ENCODE measurements around the gene PROZ. TPM values are rescaled to one million over a fixed set of nuclear protein-coding genes. Genes with fewer than 3 reads are reported as not detected.

The PROZ gene
- total RNA-seq, 2 donors from 2014 or later: 0.40 to 0.84 TPM

DNA sequence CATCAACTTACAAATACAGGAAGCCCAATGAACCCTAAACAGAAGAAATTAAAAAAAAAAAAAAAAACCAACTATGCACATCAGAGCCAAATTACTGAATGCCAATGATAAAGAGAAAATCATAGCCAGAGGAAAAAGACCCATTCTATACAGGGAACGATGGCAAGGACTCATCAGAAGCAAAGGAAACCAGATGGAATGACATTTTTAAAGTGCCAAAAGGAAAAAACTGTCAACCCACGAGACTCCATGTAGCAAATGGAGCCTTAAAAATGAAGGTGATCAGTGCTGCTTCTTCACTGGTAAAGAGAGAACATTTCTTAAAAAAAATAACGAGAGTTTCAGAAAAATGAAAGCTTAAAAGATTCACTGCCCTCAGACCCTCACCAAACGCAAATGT, 31.7 kb downstream of the PROZ start:
- Mint-ChIP-seq H3K4me3 (no peak overlapping the region), H3K9me3 (peaks cover 3% of the 10 kb centered on the region), H3K27ac (no peak overlapping the region), H3K36me3 (ENCODE audit: low read depth) (peaks cover 75% of the 10 kb centered on the region), H3K4me1 (peaks cover 8% of the 10 kb centered on the region), H3K27me3 (ENCODE audit: insufficient read depth) (no peaks in the 10 kb centered on the region)
- 92 to 96% methylated on average over 4 of the region's 4 CpGs for WGBS, 2 experiments (ENCODE audit: insufficient coverage in 1 of 2, insufficient read length in 1 of 2)
- Histone ChIP-seq H3K9ac (ENCODE audit: extremely low read depth, low read length, poor library complexity, severe bottlenecking) (no peak overlapping the region), H3K36me3 (ENCODE audit: control insufficient read depth, insufficient read depth, low read length) (peaks cover 91% of the 10 kb centered on the region), H3K27me3 (ENCODE audit: control insufficient read depth, insufficient read depth, low read length, poor library complexity, severe bottlenecking) (no peaks in the 10 kb centered on the region), H3K9me3 (ENCODE audit: control insufficient read depth, low read length) (no peaks in the 10 kb centered on the region), H3K27ac (ENCODE audit: low read depth, low read length) (no peak overlapping the region), H3K4me1 (ENCODE audit: control insufficient read depth, insufficient read depth, low read length) (no peaks in the 10 kb centered on the region), H3K4me3 (ENCODE audit: low read length) (no peak overlapping the region)
- TF ChIP-seq, protein P1, sequence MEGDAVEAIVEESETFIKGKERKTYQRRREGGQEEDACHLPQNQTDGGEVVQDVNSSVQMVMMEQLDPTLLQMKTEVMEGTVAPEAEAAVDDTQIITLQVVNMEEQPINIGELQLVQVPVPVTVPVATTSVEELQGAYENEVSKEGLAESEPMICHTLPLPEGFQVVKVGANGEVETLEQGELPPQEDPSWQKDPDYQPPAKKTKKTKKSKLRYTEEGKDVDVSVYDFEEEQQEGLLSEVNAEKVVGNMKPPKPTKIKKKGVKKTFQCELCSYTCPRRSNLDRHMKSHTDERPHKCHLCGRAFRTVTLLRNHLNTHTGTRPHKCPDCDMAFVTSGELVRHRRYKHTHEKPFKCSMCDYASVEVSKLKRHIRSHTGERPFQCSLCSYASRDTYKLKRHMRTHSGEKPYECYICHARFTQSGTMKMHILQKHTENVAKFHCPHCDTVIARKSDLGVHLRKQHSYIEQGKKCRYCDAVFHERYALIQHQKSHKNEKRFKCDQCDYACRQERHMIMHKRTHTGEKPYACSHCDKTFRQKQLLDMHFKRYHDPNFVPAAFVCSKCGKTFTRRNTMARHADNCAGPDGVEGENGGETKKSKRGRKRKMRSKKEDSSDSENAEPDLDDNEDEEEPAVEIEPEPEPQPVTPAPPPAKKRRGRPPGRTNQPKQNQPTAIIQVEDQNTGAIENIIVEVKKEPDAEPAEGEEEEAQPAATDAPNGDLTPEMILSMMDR (conservative IDR thresholded peaks at IDR 0.05): no peak
- no peak for DNase-seq

DNA sequence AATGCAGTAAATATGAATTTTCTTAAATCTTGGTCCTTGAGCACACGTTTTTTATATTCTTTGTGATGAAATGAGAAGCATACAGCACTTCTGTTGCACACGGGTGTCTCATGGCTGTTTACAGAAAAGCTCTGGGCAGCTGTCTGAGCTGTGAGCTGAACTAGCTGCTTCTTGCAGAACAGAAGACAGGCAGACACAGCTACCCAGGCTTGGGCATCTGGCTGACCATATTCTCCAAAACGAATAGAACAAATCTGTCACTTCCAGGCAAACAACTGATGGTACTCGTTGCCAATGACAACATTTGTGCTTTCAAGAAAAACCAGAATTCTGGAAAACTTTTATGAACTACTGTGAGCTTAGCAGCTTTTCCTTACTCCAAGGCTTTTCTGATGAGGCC, 33.8 kb downstream of the PROZ start:
- WGBS, 2 experiments (ENCODE audit: insufficient coverage in 1 of 2, insufficient read length in 1 of 2): 93 to 94% methylated on average over 4 of the region's 4 CpGs
- H3K4me3 ChIP-seq (ENCODE audit: low read length): no peak overlapping the region
- TF ChIP-seq, protein P1 (conservative IDR thresholded peaks at IDR 0.05): no peak
- no peak overlapping the region for H3K27ac ChIP-seq (ENCODE audit: low read depth, low read length)
- Mint-ChIP-seq H3K27me3 (ENCODE audit: insufficient read depth) (no peaks in the 10 kb centered on the region), H3K9me3 (peaks cover 3% of the 10 kb centered on the region), H3K27ac (no peak overlapping the region), H3K4me3 (no peak overlapping the region), H3K4me1 (no peaks in the 10 kb centered on the region), H3K36me3 (ENCODE audit: low read depth) (peaks cover 80% of the 10 kb centered on the region)
- H3K27me3 ChIP-seq (ENCODE audit: control insufficient read depth, insufficient read depth, low read length, poor library complexity, severe bottlenecking): no peaks in the 10 kb centered on the region
- H3K4me1 ChIP-seq (ENCODE audit: control insufficient read depth, insufficient read depth, low read length): no peaks in the 10 kb centered on the region
- H3K9me3 ChIP-seq (ENCODE audit: control insufficient read depth, low read length): no peaks in the 10 kb centered on the region
- H3K36me3 ChIP-seq (ENCODE audit: control insufficient read depth, insufficient read depth, low read length): peaks cover 93% of the 10 kb centered on the region
- DNase-seq: no peak
- no peak overlapping the region for H3K9ac ChIP-seq (ENCODE audit: extremely low read depth, low read length, poor library complexity, severe bottlenecking)

DNA sequence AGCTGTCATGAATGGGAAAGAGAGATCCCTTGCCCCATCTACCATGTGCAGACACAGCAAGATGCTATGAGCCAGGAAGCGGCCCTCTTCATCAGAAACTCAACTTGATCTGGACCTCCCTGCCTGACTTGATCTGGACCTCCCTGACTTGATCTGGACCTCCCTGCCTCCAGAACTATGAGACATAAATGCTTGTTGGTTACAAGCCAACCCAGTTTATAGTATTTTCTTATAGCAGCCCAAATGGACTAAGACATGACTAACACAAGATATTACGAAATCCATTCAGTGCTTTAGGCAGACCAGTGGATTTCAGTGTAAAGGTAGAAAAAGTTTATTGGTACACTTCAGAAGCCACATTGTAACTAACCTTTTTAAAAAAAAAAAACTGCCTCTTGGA, 34.5 kb downstream of the PROZ start:
- TF ChIP-seq, protein P1 (conservative IDR thresholded peaks at IDR 0.05): no peak
- Histone ChIP-seq H3K9ac (ENCODE audit: extremely low read depth, low read length, poor library complexity, severe bottlenecking) (no peak overlapping the region), H3K4me1 (ENCODE audit: control insufficient read depth, insufficient read depth, low read length) (no peaks in the 10 kb centered on the region), H3K36me3 (ENCODE audit: control insufficient read depth, insufficient read depth, low read length) (peaks cover 93% of the 10 kb centered on the region), H3K4me3 (ENCODE audit: low read length) (no peak overlapping the region), H3K27me3 (ENCODE audit: control insufficient read depth, insufficient read depth, low read length, poor library complexity, severe bottlenecking) (no peaks in the 10 kb centered on the region), H3K27ac (ENCODE audit: low read depth, low read length) (no peak overlapping the region), H3K9me3 (ENCODE audit: control insufficient read depth, low read length) (no peaks in the 10 kb centered on the region)
- WGBS, 2 experiments (ENCODE audit: insufficient coverage in 1 of 2, insufficient read length in 1 of 2): 85% methylated on average over 2 of the region's 2 CpGs; no CpG with 5 or more reads in 1 of the 2 experiments
- Mint-ChIP-seq H3K36me3 (ENCODE audit: low read depth) (peaks cover 80% of the 10 kb centered on the region), H3K4me1 (peaks cover under 1% of the 10 kb centered on the region), H3K27me3 (ENCODE audit: insufficient read depth) (no peaks in the 10 kb centered on the region), H3K4me3 (no peak overlapping the region), H3K27ac (peak overlapping the region; percentile 5), H3K9me3 (peaks cover 3% of the 10 kb centered on the region)
- no peak for DNase-seq

All from endodermal cell (in vitro differentiated cells).